Stimulated activated CD8-positive, alpha-beta memory T cell treated with anti-CD3 and anti-CD28 coated beads, Interleukin-4, amount 100 ng/mL, for 48 hours (primary cell): ENCODE data around the gene TSPAN5.

ENCODE experiments used
- DNase-seq: peaks from one replicate; pipeline ENCODE4 v3.0.0-alpha.2; 2020

The TSPAN5 gene

DNA sequence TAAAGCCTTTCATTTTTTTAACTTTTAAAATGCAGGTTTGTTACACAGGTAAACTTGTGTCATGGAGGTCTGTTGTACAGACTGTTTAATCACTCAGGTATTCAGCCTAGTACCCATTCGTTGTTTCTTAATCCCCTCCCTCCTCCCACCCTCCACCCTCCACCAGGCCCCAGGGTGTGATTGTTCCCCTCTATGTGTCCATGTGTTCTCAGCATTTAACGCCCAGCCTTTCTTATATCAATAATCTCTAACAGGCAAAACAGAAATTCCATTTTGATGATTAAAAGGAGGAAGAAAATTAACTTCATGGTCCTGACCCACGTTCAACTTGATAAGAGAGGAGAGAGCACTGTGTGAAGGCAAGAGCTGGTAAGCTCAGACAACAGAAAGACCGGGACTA is 75.1 kb downstream of the TSPAN5 start:
- DNase-seq = no peak

DNA sequence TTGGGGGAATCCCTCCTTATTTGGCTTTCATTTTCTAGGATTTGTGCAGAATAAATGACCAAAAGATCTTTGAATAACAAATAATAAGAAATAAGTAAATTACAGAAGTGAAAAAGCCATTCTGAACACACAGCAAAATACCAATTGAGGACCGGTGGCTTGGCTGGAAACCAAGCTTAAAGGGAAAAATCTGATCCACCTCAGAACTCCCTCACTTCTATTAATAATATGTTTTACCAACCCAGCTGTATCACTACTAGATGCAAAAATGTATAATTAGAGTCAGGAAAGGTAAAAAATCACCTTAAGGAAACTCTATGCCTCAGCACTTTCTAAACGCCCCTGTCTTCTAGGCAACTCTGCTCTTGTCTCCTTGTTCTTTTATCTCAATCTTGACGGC is 77.3 kb downstream of the TSPAN5 start:
- no peak for DNase-seq

DNA sequence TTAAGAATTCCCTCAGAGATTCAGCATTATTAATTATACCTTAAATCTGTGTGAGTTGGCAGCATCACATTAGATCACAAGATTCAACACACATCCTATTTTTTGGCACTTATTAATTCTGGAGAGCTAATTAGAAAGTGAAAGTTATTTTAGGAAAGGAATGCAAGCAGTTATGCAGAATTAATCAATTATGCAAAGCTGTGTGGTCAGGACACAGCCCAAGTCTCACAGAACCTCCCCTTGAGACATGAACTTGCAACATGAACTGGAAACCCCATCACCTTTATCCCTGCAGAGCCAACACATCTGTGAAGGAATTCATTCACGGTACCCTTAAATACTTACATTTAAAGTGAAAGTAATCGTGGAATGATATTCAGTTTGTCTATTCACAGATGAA is 80.5 kb downstream of the TSPAN5 start:
- DNase-seq = no peak

DNA sequence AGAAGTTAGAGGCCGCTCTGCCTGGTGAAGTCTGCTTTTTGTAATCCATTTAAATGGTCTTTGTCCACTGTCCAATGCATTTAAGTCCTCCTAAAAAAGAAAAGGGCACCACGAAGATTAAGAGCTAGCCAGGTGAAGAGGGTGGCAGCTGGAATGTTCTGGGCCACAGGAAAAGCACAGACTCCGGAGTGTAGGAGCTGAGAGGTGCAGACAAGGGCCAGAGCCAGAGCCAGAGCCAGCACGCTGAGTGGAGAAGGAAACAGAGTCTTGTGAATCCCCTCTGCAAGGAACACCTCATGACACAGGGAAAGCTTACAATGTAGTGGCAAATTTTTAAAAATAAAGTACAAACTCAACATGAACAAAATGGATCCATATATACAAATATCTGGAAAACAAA is 83.6 kb downstream of the TSPAN5 start:
- no peak for DNase-seq

DNA sequence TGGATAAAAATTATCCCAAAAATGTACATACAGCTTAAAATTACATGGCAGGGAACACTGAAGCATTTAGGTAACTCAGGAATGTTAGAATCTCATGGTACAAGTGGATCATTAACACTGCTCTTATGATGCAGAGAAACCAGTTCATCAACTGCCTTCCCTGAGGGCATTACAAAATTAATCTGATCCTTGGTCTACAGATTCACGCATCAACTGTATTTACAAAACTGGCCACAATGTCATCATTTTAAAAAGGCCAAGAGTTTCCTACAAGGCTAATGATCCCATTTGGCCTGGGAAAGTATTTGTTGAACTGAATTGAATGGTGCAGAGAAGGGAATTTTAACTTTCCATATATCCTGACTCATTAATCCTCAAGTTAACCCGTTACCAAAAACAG is 84.6 kb downstream of the TSPAN5 start:
- no peak for DNase-seq

DNA sequence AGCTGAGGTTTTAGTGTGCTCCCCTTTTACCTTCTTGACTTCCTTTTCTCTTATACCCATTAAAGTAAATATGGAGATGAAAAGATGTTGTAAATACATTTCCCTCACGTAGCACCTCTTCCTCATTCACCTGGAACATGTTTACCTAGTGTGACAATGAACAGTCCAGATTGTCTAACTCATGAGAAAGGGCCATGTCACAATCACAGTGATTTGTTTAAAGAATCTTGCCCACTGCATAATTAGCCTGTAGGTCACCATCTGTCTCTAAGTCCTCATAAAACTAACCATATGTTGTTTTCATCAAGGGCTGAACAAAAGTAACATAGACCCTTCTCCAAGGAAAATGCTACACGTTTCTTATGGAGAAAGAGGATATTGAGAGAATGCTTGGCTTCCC is 85.7 kb downstream of the TSPAN5 start:
- DNase-seq = no peak

DNA sequence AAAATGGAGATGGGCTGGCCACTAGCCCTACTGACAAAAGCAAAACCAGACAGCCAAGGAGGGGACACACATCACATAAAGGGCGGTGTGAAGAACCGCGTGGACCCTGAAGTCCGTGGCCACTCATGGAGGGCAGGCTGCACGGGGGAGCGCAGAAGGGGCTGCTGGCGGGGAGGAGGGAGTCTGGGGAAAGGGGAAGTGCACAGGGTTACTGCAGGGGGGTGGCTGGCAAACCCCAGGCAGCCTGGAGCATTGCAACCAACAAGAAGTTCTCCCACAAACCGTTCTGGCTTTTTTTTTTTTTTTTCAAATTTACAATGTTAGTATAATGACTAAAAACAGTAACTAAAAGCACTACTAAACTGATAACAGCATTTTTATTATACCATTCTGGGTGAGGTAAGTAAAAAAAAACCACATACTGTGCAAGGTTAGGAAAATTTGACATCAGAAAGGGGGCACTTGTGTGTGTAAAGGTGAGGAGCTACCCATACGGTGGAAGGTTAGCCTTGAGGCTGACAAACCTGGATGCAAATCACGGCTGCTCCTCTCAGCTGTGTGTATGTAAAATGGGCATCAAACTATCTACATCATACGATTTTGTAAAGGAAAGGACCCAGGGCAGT is 87.1 kb downstream of the TSPAN5 start:
- DNase-seq = no peak

DNA sequence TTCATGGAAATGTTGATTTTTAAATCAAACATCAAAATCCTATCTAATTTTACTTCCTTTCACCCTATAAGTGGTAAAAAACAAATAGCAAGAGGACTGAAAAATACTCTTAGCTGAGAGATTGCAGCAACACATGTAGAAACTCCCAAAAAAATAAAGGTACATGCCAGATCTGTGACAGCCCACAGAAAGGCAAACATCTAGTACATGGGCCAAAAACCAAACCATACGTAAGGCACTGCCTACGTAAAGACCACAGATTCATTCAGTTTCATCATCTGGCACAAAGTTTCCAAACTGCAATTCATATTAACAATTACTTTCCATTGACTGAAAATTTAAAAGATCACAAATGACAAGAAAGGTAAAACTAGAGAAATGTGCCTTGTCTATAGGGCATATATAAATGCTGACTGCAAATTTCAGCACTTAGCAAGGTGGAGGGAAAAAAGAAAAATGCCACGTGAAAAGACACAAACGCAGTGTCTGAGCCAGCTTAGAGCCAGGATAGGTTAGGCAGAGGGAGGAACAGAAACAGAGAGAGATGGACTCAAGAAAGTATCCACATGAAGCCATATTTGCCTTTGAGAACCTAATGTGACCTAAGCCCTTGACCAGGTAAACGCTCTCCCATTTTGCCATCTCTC is 88.1 kb downstream of the TSPAN5 start:
- DNase-seq = no peak

DNA sequence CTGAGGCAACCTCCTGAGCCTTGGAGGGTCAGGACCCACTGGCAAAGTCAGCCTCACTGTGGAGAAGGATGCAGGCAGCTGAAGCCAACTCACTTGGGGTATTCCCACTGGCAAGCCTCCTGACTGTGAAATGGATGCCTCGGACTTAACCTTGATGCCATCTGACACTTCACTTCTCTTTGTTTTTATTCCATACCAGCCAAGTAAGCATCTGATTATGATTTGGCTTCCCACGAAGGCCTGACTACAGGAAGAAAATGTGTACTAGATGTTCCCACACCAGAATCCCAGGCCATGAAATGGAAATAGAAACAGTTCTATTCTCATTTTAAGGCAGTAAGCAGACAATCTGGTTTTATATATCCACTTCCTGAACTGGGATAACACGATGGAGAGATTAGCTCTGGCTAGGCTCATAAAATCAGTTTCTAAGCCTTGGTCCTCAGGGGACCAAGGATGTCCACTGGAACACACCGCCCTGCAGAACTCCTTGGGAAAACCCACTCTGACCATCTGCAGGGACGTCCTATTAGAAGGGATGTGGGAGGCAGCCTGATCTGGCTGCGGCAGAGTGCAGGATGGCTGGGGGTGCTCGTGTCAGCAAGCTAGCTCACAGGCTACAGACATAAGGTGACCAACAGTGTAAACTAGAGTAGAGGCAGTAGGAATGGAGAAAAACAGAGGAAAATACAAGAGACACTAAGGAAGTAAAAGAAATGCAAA is 89.3 kb downstream of the TSPAN5 start:
- no peak for DNase-seq

DNA sequence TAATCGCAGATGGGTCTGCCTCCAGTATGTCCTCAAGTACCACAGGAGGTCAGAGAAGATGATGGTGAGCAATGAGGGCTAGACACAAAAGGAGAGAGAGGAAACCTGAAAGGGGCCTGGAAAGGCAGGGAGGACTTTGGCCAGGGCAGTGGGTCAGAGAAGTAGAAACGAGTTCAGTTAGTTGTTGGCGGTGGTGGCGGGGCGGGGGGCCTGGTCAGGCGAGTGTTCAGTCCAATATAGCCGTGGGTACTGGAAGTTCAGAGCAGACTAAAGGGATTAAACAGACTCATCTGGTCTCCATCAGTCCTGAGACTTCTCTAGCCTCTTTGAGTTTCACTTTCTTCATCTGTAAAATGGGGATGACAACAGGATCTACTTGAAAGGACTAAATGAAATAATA is 90.8 kb downstream of the TSPAN5 start:
- DNase-seq = no peak

DNA sequence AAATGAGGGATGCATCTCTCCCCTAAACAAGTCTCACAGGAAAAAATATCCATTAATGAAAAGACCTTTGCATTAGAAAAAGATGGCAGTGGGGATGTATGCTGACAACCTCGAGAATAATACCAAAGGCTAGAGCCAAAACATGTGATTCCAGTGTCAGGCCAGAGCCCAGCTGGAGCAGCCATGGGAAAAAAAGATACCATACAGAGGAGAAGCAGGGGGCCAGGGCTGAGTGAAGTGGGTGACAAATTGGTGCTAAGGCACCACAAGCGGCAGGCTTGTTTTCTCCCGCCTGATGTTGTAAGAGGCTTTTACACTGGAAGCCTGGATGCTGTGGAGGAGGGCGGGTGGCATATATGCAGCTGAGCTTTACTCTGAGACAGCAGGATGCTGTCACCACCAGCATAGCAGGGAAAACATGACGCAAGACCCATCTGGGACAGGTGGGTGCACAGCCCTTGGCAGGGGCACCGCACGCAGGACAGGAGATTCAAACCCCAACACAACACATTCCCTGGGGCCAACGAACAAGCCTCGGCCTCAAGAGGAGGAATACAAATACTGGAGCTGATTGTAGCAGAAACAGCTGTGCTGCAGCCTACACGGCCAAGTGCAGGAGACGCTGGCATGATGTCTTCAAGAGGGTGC is 91.9 kb downstream of the TSPAN5 start:
- no peak for DNase-seq

DNA sequence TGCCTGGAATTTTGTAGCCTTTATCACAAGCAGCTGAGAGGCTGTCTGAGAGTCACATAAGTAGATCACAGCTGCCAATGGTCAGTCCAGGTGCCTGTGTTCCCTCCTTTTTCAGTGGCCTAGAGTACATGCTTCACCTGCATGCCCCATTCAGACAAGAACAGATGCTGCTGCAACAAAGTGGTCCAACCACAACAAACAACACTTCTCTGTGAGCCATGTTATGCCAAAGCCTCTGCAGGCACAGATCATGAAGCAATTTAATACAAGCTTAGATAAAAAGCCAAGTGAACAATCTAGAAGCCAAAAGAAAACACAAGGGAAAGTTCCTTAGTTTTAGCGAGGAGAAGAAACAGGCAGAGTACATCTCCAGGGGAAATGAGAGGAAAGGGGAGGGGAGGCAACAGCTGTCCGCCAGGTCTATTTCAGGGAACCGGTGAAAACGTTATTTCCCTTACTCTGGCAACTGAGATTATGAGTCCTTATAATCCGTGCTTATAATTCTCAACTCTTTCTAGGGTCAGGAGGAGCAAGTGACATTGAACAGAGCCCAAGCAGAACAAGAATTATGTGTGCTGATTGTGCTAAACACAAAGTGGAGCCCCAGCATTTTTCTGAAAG is 92.6 kb downstream of the TSPAN5 start:
- DNase-seq = no peak

DNA sequence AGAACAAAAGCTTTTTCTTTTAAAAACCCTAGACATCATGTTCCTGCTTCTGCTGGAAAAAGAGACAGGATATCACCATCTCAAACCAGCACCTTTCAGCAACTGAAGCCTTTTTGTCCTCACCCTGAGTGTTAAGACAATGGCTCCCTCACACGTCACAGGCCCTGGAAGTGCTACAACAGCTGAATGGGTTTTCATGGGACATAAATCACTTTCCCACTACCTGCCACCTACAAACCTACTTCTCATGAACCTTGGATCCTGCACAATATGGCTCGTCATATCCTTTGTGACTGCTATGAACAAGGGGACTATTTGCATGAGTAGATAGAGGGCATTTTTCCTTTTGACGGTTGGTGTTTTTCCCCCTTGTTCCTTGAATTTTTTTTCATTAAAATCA is 93.6 kb downstream of the TSPAN5 start:
- no peak for DNase-seq

DNA sequence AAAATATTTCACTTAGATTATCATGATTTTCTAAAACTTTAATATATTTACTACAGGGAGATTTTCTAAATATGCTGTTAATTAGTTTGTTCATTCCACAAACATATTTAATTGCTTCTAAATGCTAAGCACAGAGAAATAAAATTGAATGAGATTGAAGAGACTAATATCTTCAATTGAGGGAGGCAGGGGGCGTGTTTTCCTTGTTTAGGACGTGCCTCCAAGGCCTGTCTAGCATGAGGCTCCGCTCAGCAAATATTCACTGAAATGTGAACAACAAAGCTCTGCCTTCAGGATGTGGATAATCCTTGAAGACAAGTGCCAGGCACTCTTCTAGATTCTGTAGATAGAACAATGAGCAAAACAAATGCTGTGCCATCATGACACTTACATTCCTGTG is 98.1 kb downstream of the TSPAN5 start:
- DNase-seq = no peak

DNA sequence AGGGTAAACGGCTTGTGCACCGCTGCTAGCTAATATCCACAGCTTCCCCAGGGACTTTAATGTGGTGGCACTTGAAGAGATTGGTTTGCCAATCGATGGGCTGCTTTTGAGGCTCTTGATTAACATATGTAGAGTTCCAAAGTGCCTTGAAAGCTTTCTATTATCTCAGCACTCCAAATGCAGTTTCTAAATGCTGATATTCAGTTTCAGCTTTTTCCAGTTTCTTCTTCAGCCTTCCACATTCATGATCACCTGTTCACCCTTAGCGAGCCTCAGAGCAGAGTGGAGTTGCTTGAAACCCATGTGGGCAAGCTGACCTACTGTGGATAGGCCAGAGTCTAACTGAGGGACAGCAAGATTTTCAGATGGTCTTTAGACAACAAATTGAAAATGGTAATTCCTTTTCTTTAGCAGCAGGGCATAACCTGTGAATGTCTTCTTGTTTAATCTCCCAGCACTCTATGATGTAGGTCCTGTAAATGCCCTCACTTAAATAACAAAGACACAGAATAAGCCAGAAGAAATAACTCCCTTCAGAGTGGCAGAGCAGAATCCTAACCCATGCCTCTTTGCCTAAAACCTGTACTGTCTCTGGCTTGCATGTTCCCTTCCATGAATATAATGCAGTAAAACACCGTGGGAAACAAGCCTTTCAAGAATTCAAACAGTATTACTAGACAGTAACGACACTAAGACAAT is 99.8 kb downstream of the TSPAN5 start:
- no peak for DNase-seq

DNA sequence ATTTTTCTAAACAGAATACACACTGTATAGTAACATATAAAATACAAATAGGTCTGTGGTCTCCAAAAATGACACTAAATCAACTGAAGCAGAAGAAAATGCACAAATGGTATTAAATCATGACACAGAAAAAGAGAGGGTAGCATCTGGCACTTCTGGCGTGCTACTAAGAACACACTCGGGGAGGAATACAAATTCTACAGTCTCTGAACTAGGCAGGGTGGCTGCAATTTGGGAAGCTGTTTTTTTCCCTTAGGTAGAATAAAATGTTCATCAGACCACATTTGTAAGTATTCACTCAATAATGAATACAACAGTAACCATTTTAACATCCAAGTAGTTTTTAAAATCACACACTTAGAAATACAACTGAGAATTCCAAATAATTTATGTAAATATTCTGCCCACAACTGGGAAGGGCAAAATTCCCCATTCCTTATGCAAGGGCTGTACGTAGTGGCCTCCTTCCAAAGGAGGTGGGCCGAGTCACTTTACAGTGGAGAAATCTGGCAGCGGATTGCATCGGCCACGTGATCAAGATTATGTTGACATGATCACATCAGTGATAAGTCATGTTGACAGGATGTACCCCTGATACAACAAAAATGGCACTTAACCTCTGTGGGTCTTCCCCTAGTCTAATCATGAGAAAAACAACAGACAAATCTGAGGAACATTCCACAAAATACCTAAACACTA is 101.1 kb downstream of the TSPAN5 start:
- no peak for DNase-seq

DNA sequence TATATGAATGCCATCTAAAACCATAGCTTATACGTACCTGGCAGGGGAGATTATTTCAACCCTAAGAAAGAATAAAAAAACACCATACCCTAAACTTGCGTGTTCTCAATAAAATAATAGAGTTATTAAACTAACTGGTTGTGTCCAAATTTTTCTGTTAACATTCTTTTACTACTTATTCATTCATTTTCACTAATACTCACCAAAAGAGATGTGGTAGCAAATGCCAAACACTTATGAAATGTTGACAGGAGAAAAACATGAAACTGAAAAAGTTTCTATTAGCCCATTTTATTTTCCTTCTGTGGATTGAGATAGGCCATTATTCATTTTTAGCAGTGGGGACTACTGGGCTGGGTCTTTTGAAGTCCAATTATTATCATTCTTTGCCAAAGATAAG is 102.0 kb downstream of the TSPAN5 start:
- DNase-seq = no peak

DNA sequence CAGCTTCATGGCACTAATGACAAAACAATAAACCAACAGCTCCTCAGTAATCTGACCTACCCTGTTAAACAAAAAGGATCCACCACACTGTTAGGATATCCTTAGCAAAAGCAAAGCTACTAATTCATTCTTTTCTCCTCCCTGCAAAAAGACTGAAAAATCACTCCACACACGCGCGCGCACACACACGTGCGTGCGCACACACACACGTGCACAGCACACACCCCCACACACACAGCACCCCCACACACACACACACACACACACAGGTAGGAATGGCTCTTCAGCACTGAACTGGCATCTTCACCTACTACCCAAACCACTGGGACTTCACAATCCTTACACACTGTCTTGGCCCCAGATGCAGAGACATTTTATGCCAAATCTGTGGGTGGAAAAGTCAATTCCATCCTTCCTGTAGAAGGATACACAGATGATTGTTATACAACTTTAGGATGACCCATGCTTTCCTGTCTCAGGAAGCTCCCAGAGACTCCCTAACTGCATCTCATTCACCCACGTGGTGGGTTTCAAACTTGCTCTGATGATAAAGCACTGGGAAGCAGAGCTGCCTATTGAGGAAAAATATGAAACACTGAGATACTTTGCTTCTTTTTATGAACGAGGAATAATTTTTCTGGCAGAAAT is 102.5 kb downstream of the TSPAN5 start:
- DNase-seq = no peak

DNA sequence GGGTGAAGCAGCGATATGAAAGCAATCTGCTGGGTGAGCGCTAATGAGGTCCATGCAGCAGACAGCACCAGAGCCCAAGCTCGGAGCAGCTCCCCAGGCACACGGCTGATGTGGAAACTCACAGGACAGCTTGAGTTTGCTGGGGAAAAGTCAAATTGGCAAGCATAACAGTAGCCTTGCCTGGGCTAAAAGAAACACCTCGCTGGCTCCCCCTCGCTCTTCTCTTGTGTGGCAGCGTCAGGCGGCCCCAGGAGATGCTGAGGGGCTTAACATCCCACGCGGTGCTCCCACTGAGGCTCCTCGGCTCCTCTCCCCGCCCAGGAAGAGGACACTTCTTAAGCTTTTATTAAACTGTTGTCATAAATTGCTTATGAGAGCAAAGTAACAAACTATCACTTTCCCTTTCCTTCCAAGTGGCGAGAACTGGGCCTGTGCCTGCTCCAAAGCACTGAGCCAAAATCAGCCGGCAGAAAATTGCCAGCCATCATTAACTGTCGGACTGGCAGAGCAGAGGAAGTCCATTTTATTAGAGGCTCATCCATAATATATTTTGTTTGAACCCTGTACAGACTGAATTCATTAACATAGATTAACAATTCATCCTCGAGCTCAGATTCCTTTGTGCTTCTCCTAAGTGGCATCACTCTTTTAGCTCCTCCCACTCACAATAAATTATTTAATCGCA is 111.4 kb downstream of the TSPAN5 start:
- no peak for DNase-seq

DNA sequence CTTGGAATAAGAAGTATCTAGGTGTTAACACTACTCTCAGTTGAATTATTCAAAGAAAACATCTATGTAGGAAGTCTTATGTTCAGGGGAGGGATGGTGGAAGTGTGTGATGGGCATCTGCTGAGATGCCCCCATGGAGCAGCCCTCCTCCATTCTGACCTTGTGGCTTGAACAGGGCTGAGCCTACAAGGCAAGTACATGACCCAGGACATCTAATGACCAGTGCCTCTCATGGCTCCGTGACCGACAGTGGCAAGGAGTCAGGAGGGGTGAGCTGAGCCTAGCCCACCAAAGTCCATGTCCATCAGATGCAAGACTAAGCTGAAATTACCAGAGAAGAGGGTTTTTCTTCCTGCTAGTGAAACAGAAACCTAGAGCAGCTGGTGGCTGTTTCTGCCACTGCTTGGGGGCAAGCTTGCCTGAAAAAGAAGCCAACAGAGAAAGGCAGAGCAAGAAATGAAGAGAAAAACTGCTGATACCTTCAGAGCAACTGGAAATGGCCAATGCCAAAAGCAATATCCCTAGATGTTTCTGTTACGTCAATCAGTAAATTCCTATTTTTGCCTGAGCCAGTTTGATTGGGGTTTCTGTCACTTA is 113.5 kb downstream of the TSPAN5 start:
- no peak for DNase-seq
